Heart right ventricle (tissue), 16 donors: ENCODE data around the gene NPDC1. TPM values are rescaled to one million over a fixed set of nuclear protein-coding genes. Genes with fewer than 3 reads are reported as not detected.
"Not testable (repeated sequence)": the region's sequence is repeated elsewhere in the genome, so short reads cannot be mapped to it uniquely, and the experiment has no call there.

Experiments used
- ATAC-seq, 8 donors: fragments of 200-7000 bp; cut with Tn5 transposase; one replicate each; pipeline ENCODE4 v1.9.1; 2020; ENCODE audit warnings: mild to moderate bottlenecking in 8 of 8, moderate library complexity in 8 of 8, moderate number of reproducible peaks in 1 of 8
- DNase-seq, 2 donors: peaks; one replicate each; pipeline ENCODE4 v3.0.0-alpha.2; 2020
- H3K27ac ChIP-seq, 10 donors: fragments of 200-600 bp; sonication (generic) in 2 of 10; one replicate each; pipeline versions ENCODE4 v1.5.0 to v1.8.0; 2020 to 2022; ENCODE audit warnings: mild to moderate bottlenecking in 3 of 10
- H3K27me3 ChIP-seq, 7 donors: fragments of 200-600 bp; one replicate each; pipeline ENCODE4 v1.8.0; 2021 to 2022; ENCODE audit warnings: mild to moderate bottlenecking in 2 of 7
- H3K36me3 ChIP-seq, 9 donors: fragments of 200-600 bp; sonication (generic) in 1 of 9; one replicate each; pipeline versions ENCODE4 v1.5.0 to v1.8.0; 2020 to 2022; ENCODE audit warnings: mild to moderate bottlenecking in 2 of 9
- H3K4me1 ChIP-seq, 9 donors: fragments of 200-600 bp; sonication (generic) in 1 of 9; one replicate each; pipeline versions ENCODE4 v1.5.0 to v1.8.0; 2020 to 2022; ENCODE audit warnings: mild to moderate bottlenecking in 4 of 9
- H3K4me3 ChIP-seq, 10 donors: fragments of 200-600 bp; sonication (generic) in 2 of 10; one replicate each; pipeline versions ENCODE4 v1.5.0 to v1.8.0; 2020 to 2022; ENCODE audit warnings: mild to moderate bottlenecking in 7 of 10, moderate library complexity in 2 of 10
- H3K9me3 ChIP-seq, 11 donors: fragments of 200-600 bp in 10 of 11; sonication (generic) in 2 of 11; one replicate each; pipeline versions ENCODE4 v1.5.0 to v1.8.0; 2013 to 2022; ENCODE audit warnings: mild to moderate bottlenecking in 2 of 11, control low read depth in 1 of 11, moderate library complexity in 1 of 11
- WGBS, 2 donors: extraction: QIAGEN DNeasy Blood & Tissue Kit; methylation state at CpG; one replicate each; pipeline ENCODE4 v1.1.7; 2013; ENCODE audit warnings: inconsistent platforms in 1 of 2; 5-methylcytosine and 5-hydroxymethylcytosine counted together
- intact Hi-C, 10 donors: fragments of 100-400 bp; cut with DNase I; formaldehyde crosslinking; loops; one replicate each; pipeline versions ENCODE4 v1.11.1 to v1.14.2; 2022
- polyA plus RNA-seq, 2 donors: library from polyadenylated mRNA; stranded (reverse); fragments of 200-250 nt; gene quantifications; one replicate each; pipeline ENCODE4 v1.2.3, GENCODE V29; 2013
- total RNA-seq, 10 donors: library from RNA; stranded (reverse); fragmentation: NEBNext Ultra II Directional in 3 of 10; extraction: Animal tissue kit (Norgen Biotek cat#: 25700) in 3 of 10; gene quantifications; one replicate each; pipeline versions ENCODE4 v1.2.1 to v1.2.4, GENCODE V29; 2021 to 2023
- TF ChIP-seq, protein P1 (sequence below), 9 donors: fragments of 200-600 bp; sonication (generic) in 2 of 9; IDR thresholded peaks; one replicate each; pipeline versions ENCODE4 v1.5.0 to v1.8.0; 2021 to 2022; ENCODE audit warnings: antibody characterized with exemption in 9 of 9, mild to moderate bottlenecking in 5 of 9, moderate library complexity in 1 of 9
- donor health status: Arrhythmogenic right ventricular cardiomyopathy.
- donor health status: ischemic (EF 13 %, LVEDD 7.1; RV severe dilation, severe dysfunction).
- donor health status: healthy with polysubstance abuse.
- donor health status: DM: no; HTN: yes; CAD: no.
- donor health status: DM: no; HTN: no; CAD: no.
- donor health status: ischemic (EF 25% LVEDD 6.9; RV normal size, moderate dysfunction).
- donor health status: ischemic (EF 25% LVEDD 5.7; RV mildly dilated, moderate dysfunction).
- donor health status: healthy.
- donor health status: DM: yes; HTN: yes; CAD: no.
- donor health status: Ischemic cardiomyopathy.
- donor health status: ischemic (EF 35%, LVEDD 5.7; RV mildly dilated, moderate dysfunction).
- donor health status: nonischemic (EF 11% LVEDD 7.7; RV severe dilation, severe dysfunction).
- donor health status: DM: yes; HTN: yes; CAD: no.
- donor health status: PGD.
- donor health status: ischemic (EF 29% LVEDD 5.4; RV normal size, mild dysfunction).
- donor health status: nonischemic (EF 23%, LVEDD 6.1; RV moderate dilation, normal function).

NPDC1 gene
- total and polyA plus RNA-seq, 12 donors = 29.1 to 153 (median 54.5) TPM

DNA sequence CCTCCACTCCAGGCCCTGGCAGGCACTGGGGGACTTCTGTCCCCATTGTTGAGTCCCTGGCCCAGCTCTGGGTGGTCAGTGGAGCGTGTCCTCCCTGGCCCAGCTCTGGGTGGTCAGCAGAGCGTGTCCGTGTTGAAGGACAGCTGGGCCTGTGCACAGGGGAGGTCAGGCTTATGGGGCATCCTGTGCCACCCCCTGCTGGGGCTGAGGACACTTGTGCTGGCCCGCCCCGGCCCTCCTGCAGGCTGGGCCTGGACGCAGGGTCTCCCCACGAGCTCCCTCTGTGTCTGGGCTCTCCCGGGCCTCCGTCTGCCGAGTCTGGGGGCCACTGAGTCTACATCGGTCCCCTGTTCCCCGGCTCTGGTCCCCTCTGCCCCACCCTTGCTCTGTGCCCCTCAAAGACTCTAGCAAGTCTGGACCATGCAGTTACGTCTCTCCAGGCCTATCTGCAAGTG is 38.1 kb downstream of the NPDC1 start:
- 90% methylated on average over 13 of the region's 13 CpGs for WGBS, 2 donors
- ATAC-seq = peak in 3 of 8 donors; percentile 7 to 17 (median 14)
- intact Hi-C loops = no loop called here
- no peak for DNase-seq
- H3K36me3 ChIP-seq = peaks cover 0 to 43% (median 14%) of the 10 kb centered on the region in 9 donors
- H3K4me3 ChIP-seq = no peak overlapping the region
- peaks cover 0 to 13% (median 0%) of the 10 kb centered on the region in 11 donors for H3K9me3 ChIP-seq
- H3K27ac ChIP-seq = no peak overlapping the region
- no peaks in the 10 kb centered on the region for H3K27me3 ChIP-seq
- H3K4me1 ChIP-seq = peaks cover 0 to 8% (median 0%) of the 10 kb centered on the region in 9 donors
- TF ChIP-seq, protein P1, sequence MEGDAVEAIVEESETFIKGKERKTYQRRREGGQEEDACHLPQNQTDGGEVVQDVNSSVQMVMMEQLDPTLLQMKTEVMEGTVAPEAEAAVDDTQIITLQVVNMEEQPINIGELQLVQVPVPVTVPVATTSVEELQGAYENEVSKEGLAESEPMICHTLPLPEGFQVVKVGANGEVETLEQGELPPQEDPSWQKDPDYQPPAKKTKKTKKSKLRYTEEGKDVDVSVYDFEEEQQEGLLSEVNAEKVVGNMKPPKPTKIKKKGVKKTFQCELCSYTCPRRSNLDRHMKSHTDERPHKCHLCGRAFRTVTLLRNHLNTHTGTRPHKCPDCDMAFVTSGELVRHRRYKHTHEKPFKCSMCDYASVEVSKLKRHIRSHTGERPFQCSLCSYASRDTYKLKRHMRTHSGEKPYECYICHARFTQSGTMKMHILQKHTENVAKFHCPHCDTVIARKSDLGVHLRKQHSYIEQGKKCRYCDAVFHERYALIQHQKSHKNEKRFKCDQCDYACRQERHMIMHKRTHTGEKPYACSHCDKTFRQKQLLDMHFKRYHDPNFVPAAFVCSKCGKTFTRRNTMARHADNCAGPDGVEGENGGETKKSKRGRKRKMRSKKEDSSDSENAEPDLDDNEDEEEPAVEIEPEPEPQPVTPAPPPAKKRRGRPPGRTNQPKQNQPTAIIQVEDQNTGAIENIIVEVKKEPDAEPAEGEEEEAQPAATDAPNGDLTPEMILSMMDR (IDR thresholded peaks at IDR 0.05) = no peak

- H3K9me3 ChIP-seq = peaks cover 0 to 13% (median 0%) of the 10 kb centered on the region in 11 donors
- no peak overlapping the region for H3K4me3 ChIP-seq
- H3K4me1 ChIP-seq = peaks cover 0 to 8% (median 0%) of the 10 kb centered on the region in 9 donors
- ATAC-seq = peak in 2 of 8 donors; percentile 18 to 36
- TF ChIP-seq, protein P1 (IDR thresholded peaks at IDR 0.05) = no peak
- H3K27me3 ChIP-seq = no peaks in the 10 kb centered on the region
- DNase-seq = no peak
- peaks cover 0 to 37% (median 10%) of the 10 kb centered on the region in 9 donors for H3K36me3 ChIP-seq
- intact Hi-C loops = no loop called here
- 84 to 85% methylated on average over 28 to 30 of the region's 30 CpGs for WGBS, 2 donors
- H3K27ac ChIP-seq = no peak overlapping the region
Measured at GRCh38 chr9:137007108-137007815, 38.7 kb downstream of the NPDC1 start.

DNA sequence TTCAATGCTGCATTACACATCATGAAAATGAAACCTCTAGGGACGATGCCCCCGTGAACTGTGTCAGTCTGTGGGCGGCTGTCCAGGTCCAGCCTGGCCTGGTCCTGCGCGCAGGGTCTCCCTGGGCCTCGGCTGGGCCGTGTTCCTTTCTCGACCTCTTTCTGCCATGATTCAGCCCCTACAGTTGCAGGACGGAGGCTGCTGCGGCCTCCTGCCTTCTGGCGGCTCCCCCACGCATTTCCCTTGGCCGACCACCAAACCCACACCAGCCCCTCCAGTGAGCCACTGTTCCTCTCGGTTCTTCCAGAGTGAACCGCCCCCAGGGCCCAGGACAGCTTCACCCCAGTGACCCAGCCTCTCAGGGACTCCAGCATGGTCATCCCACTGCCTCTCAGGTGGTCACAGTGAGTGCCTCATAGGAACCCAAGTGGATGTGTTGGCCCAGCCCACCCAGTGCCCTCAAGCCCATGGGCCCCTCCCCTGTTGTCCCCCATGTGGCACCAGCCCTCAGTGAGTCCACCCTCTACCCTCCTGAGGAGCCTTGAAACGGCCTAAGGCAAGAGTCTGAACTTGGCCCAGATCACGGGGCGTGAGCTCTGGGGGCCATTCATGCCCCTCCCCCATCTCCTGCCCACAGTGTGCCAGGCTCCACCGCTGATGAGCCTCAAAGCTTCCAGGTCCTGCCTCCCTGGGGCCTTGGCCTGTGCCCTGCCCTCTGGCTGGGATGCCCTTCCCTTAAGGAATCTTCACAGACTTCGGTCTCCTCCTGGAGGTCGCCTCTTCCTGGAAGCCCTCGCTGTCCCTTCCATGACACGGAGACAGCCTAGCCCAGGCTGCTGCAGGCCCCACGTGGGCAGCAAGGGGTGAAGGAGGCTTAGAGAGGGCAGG is 39.6 kb downstream of the NPDC1 start:
- Histone ChIP-seq H3K4me3 (no peak overlapping the region), H3K4me1 (peaks cover 0 to 8% (median 0%) of the 10 kb centered on the region in 9 donors), H3K36me3 (peaks cover 0 to 28% (median 1%) of the 10 kb centered on the region in 9 donors), H3K27ac (no peak overlapping the region), H3K27me3 (no peaks in the 10 kb centered on the region), H3K9me3 (peaks cover 0 to 13% (median 0%) of the 10 kb centered on the region in 11 donors)
- intact Hi-C loops = no loop called here
- ATAC-seq = peak in 4 of 8 donors; percentile 22 to 30 (median 28)
- DNase-seq = no peak
- WGBS, 2 donors = 71% methylated on average over 24 of the region's 24 CpGs
- TF ChIP-seq, protein P1 (IDR thresholded peaks at IDR 0.05) = no peak

GRCh38 chr9:137004285-137004684 is 41.7 kb downstream of the NPDC1 start:
- intact Hi-C loops, ATAC-seq, H3K27me3 ChIP-seq, H3K27ac ChIP-seq, H3K4me3 ChIP-seq, DNase-seq: not testable (repeated sequence)
- Histone ChIP-seq H3K36me3 (peaks cover 0 to 14% (median 0%) of the 10 kb centered on the region in 9 donors), H3K9me3 (peaks cover 0 to 13% (median 0%) of the 10 kb centered on the region in 11 donors), H3K4me1 (peaks cover 0 to 28% (median 0%) of the 10 kb centered on the region in 9 donors)
- TF ChIP-seq, protein P1 (IDR thresholded peaks at IDR 0.05) = peak in 8 of 9 donors; percentile 13 to 50 (median 39)
- 40 to 47% methylated on average over 17 of the region's 17 CpGs for WGBS, 2 donors
